DMS114 treated with DMSO at 0.1 percent for 48 hours (cell line): ENCODE data around the gene DPH5.
"Not testable (repeated sequence)": the region's sequence is repeated elsewhere in the genome, so short reads cannot be mapped to it uniquely, and the experiment has no call there.

ENCODE experiments used
- DNase-seq: peaks from one replicate; lab custom pipeline; 2025; ENCODE audit not compliant: unreplicated experiment; lab: John Stamatoyannopoulos, UW

Gene DPH5

GRCh38 chr1:101032129-101032528 lies 6.5 kb upstream of the DPH5 start:
- not testable (repeated sequence) for DNase-seq

GRCh38 chr1:101030881-101031280 lies 5.3 kb upstream of the DPH5 start:
- DNase-seq, result no peak

- DNase-seq, result no peak
Measured at GRCh38 chr1:101029184-101029583, 3.6 kb upstream of the DPH5 start.

- no peak for DNase-seq
Measured at GRCh38 chr1:101028466-101028865, 2.9 kb upstream of the DPH5 start.

GRCh38 chr1:101027194-101027772 lies 1.7 kb upstream of the DPH5 start:
- no peak for DNase-seq

GRCh38 chr1:101026430-101026788 lies 825 bp upstream of the DPH5 start:
- peak; percentile 16 for DNase-seq

- DNase-seq, result no peak
Measured at GRCh38 chr1:101025283-101025656, 314 bp downstream of the DPH5 start.

GRCh38 chr1:101022294-101022693 lies 3.3 kb downstream of the DPH5 start:
- DNase-seq, result no peak

GRCh38 chr1:101017448-101017847 lies 8.1 kb downstream of the DPH5 start:
- no peak for DNase-seq

GRCh38 chr1:101013776-101014175 lies 11.8 kb downstream of the DPH5 start:
- DNase-seq, result no peak

- DNase-seq, result no peak
Measured at GRCh38 chr1:101008229-101008834, 17.3 kb downstream of the DPH5 start.

GRCh38 chr1:101006553-101006952 lies 19.0 kb downstream of the DPH5 start:
- DNase-seq, result no peak

- no peak for DNase-seq
Measured at GRCh38 chr1:101005871-101006270, 19.7 kb downstream of the DPH5 start.

GRCh38 chr1:101005183-101005582 lies 20.4 kb downstream of the DPH5 start:
- DNase-seq, result no peak

GRCh38 chr1:101004670-101005069 lies 20.9 kb downstream of the DPH5 start:
- no peak for DNase-seq

- no peak for DNase-seq
Measured at GRCh38 chr1:101004061-101004460, 21.5 kb downstream of the DPH5 start.

GRCh38 chr1:101003012-101003650 lies 22.5 kb downstream of the DPH5 start:
- DNase-seq, result no peak

GRCh38 chr1:101002551-101002950 lies 23.0 kb downstream of the DPH5 start:
- DNase-seq, result no peak

GRCh38 chr1:101000131-101000873 lies 25.3 kb downstream of the DPH5 start:
- no peak for DNase-seq

- DNase-seq, result no peak
Measured at GRCh38 chr1:100998426-100998825, 27.2 kb downstream of the DPH5 start.

- no peak for DNase-seq
Measured at GRCh38 chr1:100995198-100995988, 30.2 kb downstream of the DPH5 start.
